A673 (cell line): Measurements from ENCODE around the gene KMO. TPM values are rescaled to one million over a fixed set of nuclear protein-coding genes. Genes with fewer than 3 reads are reported as not detected.

Experiments used
- BruUV-seq: library from RNA; stranded (reverse); fragments of 400-500 nt; replicated peaks from 2 replicates; lab custom pipeline; 2021; lab: Mats Ljungman, UMichigan
- CTCF ChIA-PET: fragments of 300-600 bp; sonication (Branson Sonifier 250); formaldehyde crosslinking; loops from one replicate; lab custom pipeline; 2022; ENCODE audit warnings: antibody characterized with exemption; lab: Charles Lee
- POLR2A ChIA-PET: fragments of 300-600 bp; sonication (Branson Sonifier 250); formaldehyde crosslinking; loops from one replicate; lab custom pipeline; 2022; ENCODE audit warnings: antibody characterized with exemption; ENCODE audit not compliant: low non-redundant PET; lab: Charles Lee
- DNase-seq: peaks from one replicate; pipeline ENCODE4 v3.0.0-alpha.2; 2015; ENCODE audit warnings: low spot score
- H3K27ac ChIP-seq: fragments of 200-600 bp; sonication (generic); 2 replicates; pipeline ENCODE4 v1.5.1; 2016; ENCODE audit warnings: mixed run types, low read depth, mild to moderate bottlenecking, mixed read lengths, antibody characterized with exemption, low read length; ENCODE audit not compliant: poor library complexity, severe bottlenecking
- H3K27me3 ChIP-seq: fragments of 200-600 bp; sonication (generic); replicated peaks from 2 replicates; pipeline ENCODE4 v1.6.1; 2017; ENCODE audit warnings: mixed run types, low read depth, mild to moderate bottlenecking, mixed read lengths, antibody characterized with exemption, low read length; ENCODE audit not compliant: insufficient read depth, poor library complexity
- H3K36me3 ChIP-seq: fragments of 200-600 bp; sonication (generic); 2 replicates; pipeline ENCODE4 v1.6.1; 2016; ENCODE audit warnings: mixed run types, mild to moderate bottlenecking, mixed read lengths, antibody characterized with exemption, low read length; ENCODE audit not compliant: insufficient read depth, poor library complexity, severe bottlenecking
- H3K4me1 ChIP-seq: fragments of 200-600 bp; sonication (generic); 2 replicates; pipeline ENCODE4 v1.6.1; 2017; ENCODE audit warnings: mixed run types, mild to moderate bottlenecking, mixed read lengths, antibody characterized with exemption, low read length; ENCODE audit not compliant: insufficient read depth, poor library complexity, severe bottlenecking
- H3K4me3 ChIP-seq: fragments of 200-600 bp; sonication (generic); 2 replicates; pipeline ENCODE4 v1.5.1; 2016; ENCODE audit warnings: low read depth, mixed run types, mild to moderate bottlenecking, mixed read lengths, low read length; ENCODE audit not compliant: poor library complexity, severe bottlenecking
- H3K9me3 ChIP-seq: fragments of 200-600 bp; sonication (generic); 2 replicates; pipeline ENCODE4 v1.6.1; 2016; ENCODE audit warnings: mixed run types, low read depth, mild to moderate bottlenecking, mixed read lengths, antibody characterized with exemption, low read length; ENCODE audit not compliant: poor library complexity, severe bottlenecking
- EZH2 ChIP-seq: fragments of 200-600 bp; sonication (generic); IDR thresholded peaks from 2 replicates; pipeline ENCODE4 v1.6.1; 2017; ENCODE audit warnings: borderline replicate concordance, low read depth, mild to moderate bottlenecking, mixed read lengths, antibody characterized with exemption, low read length; ENCODE audit not compliant: poor library complexity, severe bottlenecking
- intact Hi-C: fragments of 100-400 bp; cut with micrococcal nuclease; formaldehyde crosslinking; loops from one replicate; pipeline ENCODE4 v1.10.0; 2022; ENCODE audit not compliant: unreplicated experiment
- total RNA-seq: library from RNA; stranded (reverse); gene quantifications from 2 replicates; pipeline ENCODE4 v1.2.3, GENCODE V29; 2021
- TF ChIP-seq, protein P1 (sequence below): fragments of 300-800, 200-600 bp; sonication (generic); conservative IDR thresholded peaks from 2 replicates; pipeline ENCODE4 v1.5.1; 2017; ENCODE audit warnings: low read depth, mild to moderate bottlenecking, antibody characterized with exemption, low read length, moderate library complexity, mixed read lengths

KMO gene
- total RNA-seq, 1 experiment from 2014 or later: 11.8 TPM

DNA sequence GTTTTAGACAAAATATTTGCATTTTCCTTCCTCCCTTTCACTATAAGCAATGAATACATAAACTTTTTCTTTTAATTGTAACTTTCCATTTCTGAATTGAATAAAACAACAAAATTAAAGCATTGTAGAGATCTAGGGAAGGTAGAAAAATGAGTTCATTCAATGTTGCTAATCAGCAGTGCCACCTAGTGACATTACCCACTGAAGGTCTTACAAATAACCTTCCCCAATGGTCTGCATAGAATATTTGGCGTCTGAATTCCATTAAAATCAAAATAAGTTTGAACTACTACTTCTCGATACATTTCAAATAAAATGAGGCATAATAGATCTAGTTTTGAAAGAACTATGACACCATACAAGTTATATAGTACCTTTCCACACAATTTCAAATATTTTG is 32.3 kb upstream of the KMO start:
- peak; percentile 20 for DNase-seq
- no TSS peak for BruUV-seq
- Histone ChIP-seq H3K27ac (no peak overlapping the region), H3K36me3 (peaks cover 17% of the 10 kb centered on the region), H3K27me3 (no peaks in the 10 kb centered on the region), H3K4me3 (no peak overlapping the region), H3K4me1 (no peaks in the 10 kb centered on the region), H3K9me3 (no peaks in the 10 kb centered on the region)
- CTCF ChIA-PET: no interaction called here
- TF ChIP-seq EZH2: no peak
- TF ChIP-seq, protein P1, sequence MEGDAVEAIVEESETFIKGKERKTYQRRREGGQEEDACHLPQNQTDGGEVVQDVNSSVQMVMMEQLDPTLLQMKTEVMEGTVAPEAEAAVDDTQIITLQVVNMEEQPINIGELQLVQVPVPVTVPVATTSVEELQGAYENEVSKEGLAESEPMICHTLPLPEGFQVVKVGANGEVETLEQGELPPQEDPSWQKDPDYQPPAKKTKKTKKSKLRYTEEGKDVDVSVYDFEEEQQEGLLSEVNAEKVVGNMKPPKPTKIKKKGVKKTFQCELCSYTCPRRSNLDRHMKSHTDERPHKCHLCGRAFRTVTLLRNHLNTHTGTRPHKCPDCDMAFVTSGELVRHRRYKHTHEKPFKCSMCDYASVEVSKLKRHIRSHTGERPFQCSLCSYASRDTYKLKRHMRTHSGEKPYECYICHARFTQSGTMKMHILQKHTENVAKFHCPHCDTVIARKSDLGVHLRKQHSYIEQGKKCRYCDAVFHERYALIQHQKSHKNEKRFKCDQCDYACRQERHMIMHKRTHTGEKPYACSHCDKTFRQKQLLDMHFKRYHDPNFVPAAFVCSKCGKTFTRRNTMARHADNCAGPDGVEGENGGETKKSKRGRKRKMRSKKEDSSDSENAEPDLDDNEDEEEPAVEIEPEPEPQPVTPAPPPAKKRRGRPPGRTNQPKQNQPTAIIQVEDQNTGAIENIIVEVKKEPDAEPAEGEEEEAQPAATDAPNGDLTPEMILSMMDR: peak; percentile 54
- POLR2A ChIA-PET: no interaction called here
- intact Hi-C loops: loop anchor here (5.0 kb wide), 1 partner anchor 613 kb away; no protein-coding TSS in a partner anchor

GRCh38 chr1:241503444-241503843 is 28.7 kb upstream of the KMO start:
- H3K9me3 ChIP-seq: no peaks in the 10 kb centered on the region
- H3K4me3 ChIP-seq: no peak overlapping the region
- intact Hi-C loops: loop anchor here (5.0 kb wide), 1 partner anchor 616 kb away; no protein-coding TSS in a partner anchor
- ChIA-PET CTCF (no interaction called here), POLR2A (no interaction called here)
- no peak overlapping the region for H3K27ac ChIP-seq
- no TSS peak for BruUV-seq
- H3K36me3 ChIP-seq: peaks cover 24% of the 10 kb centered on the region
- DNase-seq: no peak
- TF ChIP-seq EZH2: no peak
- TF ChIP-seq, protein P1: no peak
- no peaks in the 10 kb centered on the region for H3K27me3 ChIP-seq
- H3K4me1 ChIP-seq: no peaks in the 10 kb centered on the region

- no peak overlapping the region for H3K27ac ChIP-seq
Observed at GRCh38 chr1:241507189-241507863, 24.9 kb upstream of the KMO start.

More at GRCh38 chr1:241507189-241507863, 24.9 kb upstream of the KMO start:
- BruUV-seq: no TSS peak
- Histone ChIP-seq H3K4me3 (no peak overlapping the region), H3K27me3 (no peaks in the 10 kb centered on the region), H3K4me1 (no peaks in the 10 kb centered on the region), H3K9me3 (no peaks in the 10 kb centered on the region), H3K36me3 (peaks cover 47% of the 10 kb centered on the region)
- intact Hi-C loops: no loop called here
- DNase-seq: no peak
- TF ChIP-seq, protein P1: no peak
- TF ChIP-seq EZH2: no peak
- ChIA-PET POLR2A (no interaction called here), CTCF (no interaction called here)
